DMS53 (cell line): ENCODE measurements around the gene OPCML.

Source experiments
- DNase-seq: peaks from one replicate; lab custom pipeline; 2025; lab: John Stamatoyannopoulos, UW

OPCML gene

DNA sequence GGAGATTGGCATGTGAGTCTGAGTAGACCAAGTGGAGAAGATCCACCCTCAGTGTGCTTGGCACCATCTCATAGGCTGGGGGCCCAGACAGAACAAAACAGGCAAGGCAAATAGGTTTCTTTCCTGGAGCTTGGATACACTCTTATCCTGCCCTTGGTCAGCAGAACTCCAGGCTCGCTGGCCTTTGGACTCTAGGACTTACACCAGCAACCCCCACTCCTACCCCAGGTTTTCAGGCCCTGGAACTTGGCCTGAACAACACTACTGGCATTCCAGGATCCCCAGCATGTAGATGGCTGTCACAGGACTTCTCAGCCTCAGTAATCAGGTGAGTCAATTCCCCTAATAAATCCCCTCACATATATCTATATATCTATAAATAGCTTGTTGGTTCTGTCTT lies 637.7 kb downstream of the OPCML start:
- DNase-seq = no peak

DNA sequence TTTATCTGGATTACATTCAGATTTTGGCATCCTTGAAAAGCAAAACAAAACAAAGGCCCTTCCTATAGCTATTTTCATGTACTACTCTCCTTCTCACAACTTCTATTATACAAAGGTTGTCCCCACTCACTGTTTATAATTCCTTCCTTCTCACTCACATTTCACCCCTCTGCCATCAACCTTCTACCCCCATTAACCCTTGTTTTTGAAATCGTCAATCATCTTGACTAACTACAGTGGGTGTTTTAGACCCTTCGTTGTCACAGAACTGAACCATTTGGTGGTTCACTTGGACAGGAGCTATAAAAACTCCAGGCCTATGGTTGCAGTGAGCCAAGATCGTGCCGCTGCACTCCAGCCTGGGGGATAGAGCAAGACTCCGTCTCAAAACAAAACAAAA lies 639.4 kb downstream of the OPCML start:
- no peak for DNase-seq

DNA sequence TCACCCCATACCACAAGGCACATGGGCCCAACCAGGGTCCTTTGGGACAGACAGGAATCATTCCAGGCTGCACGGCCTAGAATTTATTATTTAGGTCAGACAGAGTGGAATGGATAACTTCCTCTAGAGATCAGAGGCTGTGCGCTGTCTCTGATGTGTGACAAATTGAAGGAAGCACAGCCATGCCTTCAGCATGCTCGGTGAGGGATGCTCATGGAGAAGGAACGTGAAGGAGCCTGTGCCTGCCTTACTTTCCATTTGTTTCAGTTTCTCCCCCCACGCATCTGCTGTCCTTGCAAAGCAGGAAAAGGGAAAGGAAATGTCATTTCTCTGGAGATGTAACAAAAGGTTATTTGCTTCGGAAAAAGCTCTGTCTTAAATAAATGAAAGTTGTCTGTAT lies 644.1 kb downstream of the OPCML start:
- no peak for DNase-seq

DNA sequence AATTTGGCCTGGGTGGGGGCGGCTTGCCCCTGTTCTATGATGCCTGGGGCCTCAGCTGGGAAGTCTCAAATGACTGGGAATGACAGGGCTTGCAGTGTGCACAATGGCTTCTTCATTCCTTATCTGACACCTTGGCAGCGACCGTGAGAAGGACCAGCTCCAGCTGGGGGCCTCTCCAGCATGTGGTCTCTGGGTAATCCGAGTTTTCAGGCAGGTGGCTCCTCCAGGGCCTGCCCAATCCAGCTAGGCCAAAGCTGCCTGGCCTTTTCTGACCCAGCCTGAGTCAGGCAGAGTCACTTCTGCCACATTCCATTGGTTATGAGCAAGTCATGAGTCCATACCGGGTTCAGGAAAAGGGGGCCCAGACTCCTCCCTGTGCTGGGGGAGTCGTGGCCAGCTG lies 646.0 kb downstream of the OPCML start:
- no peak for DNase-seq

DNA sequence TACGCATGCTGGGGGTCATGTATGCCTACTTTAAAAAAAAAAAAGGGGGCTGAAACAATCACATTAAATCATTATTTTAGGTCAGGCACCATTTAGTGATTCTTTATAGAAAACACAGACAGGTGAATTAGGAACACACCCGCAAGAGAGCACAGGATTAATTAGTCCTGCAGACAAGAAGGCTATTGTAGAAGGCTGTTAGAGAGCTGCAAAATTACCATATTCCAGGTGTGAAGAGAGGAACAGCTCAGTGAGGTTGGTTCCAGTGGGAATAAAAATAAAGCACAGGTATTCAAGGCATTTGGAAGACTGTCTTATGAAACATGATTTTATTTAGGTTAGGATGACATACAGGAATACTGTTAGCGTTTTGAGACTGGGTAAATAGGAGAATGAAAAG lies 649.1 kb downstream of the OPCML start:
- DNase-seq = no peak

DNA sequence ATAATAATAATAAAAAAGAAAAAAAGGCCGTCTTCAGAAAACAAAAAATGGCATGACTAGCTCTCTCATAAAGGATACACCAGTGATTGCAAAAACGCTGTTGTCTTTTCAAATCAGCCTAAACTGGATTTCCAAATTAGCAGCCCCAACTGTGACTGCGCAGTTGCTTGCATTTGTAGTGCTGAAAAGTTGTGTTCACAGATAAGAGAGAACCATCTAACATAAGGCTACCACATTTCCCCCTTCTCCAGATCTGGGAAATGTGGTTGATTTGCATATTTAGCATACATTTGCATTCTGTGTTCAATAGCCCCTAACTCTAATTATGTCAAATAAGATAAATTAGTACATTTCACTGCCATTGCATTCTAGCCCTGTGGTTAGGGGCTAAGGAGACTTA lies 650.7 kb downstream of the OPCML start:
- no peak for DNase-seq

DNA sequence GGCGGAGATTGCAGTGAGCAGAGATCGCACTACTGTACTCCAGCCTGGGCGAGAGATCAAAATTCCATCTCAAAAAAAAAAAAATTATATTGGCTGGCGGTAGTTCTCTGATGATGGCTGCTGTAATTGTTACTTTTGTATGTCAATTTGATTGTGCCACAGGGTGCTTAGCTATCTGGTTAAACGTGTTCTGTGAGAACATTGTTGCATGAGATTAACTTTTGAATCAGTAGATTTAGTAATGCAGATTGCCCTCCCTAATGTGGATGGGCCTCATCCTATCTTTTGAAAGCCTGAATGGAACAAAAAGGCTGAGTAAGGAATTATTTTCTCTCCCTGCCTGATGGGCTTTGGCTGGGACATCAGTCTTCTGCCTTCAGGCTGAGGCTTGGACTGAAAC lies 654.2 kb downstream of the OPCML start:
- DNase-seq = no peak

DNA sequence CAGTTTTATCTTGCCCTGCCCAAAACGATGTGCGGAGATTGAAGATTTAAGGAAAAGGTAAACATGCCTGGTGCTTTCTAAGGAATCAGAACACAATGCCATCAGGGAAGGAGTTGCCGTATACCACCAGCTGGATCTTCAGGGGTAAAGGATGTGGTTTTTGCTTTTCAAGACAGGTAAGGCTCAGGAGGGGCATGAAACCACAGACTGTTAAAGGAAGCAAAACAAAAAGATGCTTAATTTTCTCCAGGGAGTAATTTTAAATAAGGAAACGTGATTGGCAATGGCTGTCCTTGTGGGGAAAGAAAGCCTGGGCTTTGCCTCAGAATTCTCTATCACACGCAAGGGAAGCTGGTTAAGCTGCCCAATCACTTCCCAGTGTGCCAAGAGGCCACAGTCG lies 655.6 kb downstream of the OPCML start:
- no peak for DNase-seq

DNA sequence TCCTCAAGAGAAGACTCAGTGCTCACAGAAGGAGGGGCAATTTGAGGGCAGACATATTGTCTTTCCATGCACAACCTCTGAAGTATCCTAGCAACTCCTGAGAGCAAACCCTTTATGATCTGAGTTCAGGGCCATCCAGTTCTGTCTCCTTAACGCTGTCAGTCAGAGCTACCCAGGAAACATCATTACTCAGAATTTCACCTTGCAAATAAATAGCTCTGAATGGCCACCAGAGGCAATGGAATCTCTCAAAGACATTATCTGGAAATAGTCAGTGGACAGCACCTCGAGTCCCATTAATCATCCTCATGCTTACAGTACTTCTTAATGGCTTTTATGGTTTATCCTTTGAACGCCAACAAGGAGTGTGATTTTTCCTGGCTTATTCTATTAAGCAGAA lies 656.1 kb downstream of the OPCML start:
- no peak for DNase-seq

DNA sequence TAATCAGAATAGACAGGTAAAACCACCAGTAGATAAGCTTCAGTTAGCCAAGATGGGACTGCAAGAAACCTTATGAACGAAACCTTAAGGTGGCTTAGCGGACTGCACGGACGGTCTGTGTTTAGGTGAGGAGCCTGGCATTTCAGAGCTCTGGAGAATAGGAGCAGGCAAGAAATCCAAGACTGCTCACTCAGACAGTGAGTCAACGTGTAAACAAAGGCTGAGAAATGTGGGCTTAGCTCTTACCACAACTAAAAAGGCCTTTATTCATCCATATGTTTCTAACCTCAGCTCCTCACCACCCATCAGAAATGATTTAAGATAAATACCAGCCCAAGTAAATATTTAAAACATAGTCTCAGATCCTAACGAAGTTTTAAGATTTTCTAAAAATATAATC lies 657.7 kb downstream of the OPCML start:
- peak; percentile 26 for DNase-seq

DNA sequence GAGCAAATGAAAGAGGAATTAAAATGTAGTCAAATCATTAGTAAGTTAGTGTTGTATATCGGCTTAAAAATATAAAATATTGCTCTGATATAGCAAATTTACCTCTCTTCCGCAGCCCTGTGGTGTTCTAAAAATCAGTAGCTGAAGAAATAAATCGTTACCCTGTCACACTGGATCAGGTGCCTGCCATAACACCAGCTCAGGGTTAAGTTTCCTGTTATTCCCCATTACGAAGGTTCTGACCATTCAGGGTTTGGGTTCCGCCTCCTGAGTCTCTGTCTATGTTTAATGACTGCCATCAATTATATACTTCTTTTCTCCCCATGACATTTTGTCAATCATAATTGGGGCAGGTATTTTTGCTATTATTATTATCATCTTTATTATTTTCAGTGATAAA lies 658.5 kb downstream of the OPCML start:
- DNase-seq = no peak

DNA sequence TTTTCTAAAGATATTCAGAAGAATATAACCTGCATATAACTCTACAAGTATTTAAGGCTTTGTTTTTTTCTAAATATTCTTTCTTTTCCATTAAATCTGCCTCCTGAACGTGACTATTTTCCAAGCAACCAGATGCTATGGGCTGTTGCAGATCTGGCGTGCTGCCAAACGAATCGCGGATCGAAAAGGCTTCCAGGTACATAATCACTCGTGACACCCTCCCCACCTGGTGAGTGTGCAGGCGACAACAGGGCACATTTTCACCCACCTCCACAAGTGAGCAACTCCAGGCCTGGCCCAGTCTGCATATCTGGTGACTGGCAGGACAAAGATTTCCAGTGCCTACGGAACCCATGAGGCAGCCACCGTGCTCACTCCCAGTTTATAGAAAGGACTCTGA lies 660.1 kb downstream of the OPCML start:
- DNase-seq = no peak

DNA sequence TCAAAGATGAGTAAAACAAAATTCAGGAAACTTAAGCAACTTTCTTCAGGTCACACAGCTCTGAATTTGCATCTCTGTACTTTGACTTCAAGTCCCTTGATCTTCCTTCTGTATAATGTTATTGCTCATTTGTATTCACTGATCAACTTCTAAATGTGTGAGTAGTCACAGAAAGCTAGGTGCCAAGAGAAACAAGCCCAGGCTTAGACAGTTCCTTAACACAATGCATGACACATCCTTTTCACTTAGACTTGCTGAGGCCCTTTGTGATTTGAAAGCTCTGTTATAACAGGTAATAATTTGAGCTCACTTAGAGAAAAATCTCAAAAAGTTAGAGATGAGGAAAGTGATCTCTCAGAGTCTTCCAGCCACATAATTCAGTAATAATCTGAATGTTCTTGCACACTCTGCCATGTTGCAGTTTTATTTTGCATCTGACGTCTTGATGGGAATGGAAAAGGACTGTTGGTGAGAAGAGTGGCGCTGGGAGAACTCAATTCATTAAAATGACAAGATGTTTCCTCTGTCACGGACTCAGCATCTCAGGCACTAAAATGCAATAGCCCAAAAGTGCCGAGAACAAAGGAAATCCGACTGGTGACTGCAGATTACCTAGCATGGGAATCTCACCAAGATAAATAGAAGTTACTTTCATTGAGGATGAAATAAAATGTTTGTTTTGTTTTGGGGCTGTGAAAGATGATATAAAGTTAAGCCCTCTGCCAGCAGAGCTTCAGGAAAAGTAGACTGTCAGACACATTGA lies 665.3 kb downstream of the OPCML start:
- no peak for DNase-seq

DNA sequence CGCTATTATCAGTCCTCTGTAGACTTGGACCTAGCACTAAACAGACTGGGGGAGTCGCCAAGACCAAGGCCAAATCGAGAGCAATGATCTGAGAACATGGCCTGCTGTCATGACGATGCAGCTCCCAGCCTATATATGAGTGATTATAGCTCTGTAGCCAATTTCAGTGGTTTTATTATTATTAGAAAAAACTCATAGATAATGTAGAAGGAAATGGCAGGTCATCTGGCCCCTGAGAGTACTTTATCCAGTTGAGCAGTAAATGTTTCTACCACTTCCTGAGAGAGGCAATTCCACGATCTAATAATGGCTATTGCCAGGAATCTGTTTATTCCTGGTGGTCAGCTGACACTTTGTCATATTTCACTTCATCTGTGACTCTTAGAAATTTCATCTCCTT lies 666.7 kb downstream of the OPCML start:
- DNase-seq = no peak

DNA sequence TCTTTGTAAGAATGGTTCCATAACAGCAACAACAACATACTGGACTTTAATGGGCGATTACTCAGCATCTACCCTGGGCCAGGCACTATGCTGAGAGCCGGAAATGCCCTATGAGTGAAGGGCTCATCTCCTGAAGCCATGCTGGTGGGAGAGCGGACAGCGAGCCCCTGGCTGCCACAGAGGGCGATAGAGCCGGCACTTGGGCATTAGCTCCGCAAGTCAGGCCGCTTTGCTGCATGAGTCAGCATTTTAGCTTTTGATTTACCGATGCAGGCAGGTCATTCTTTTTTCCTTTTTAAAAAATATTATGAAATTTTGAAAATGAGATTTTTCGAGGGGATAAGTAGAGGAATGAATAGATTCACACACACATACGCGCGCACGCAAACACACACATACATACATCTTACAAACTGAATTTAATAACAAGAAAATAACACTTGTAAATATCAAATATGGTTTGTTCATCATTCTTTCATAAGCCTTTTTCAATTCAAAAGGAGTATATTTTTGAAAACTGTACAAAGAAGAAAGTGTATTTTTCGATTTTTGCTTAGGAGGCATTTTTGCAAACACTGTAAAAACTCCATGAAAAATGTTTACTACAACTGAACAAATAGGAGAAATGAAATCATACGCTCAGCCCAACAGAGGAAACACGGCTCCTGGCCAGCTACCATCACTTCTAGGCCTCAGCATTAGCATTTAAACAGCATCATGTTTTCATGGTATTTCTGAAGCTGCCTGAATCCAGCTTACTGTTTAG lies 667.3 kb downstream of the OPCML start:
- no peak for DNase-seq

DNA sequence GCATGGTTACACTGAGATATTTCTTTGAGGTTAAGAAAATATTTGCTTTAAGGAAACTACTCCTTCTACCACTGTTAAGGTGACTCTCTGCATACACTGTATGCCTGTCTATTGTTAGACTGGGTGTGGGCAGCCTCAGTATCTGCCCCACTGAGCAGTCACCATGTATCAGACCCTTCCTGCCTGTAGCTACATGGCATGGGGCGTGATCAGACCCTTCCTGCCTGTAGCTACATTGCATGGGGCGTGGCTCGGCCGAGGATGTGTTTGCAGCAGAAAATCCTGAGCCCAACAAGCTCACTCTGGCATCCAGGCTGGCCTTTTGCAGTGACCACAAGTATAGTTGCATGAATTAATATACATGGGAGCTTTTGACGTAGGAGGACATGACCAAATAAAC lies 669.4 kb downstream of the OPCML start:
- DNase-seq = no peak

DNA sequence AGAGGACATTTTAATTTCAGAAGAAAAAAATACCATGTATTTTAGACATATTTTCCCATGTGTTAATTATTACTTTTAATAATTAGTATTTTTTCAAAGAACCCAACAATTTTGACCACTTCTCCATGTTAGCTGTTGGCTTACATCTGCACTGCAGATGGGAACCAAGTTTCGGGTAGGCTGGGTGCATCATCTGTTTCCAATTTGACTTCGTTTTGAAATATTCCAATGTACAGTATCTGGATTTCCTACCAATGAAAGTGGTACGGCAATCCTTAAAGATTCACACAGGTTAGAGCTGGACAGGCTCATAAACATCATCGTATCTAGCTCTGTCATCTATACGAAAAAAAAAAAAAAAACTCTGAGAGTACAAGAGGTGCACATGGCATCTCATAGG lies 670.2 kb downstream of the OPCML start:
- DNase-seq = no peak

DNA sequence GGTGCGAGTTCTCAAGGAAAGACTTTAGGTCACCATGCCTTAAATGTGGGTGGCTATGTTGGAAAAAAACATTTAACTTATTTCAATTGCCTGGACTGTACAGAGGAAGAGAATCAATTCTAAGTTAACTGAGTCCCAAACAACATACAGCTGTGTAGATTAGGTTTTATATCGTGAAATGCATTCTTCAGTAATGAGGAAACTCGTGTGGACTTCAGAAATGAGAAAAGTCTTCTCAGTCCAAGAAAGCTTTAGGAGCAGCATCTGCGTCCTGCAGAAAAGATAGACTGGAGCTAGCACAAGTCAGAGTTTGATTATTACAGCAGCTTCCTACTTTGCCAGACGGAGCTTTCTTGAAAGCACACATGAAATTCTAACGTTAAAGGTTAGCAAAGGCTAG lies 673.0 kb downstream of the OPCML start:
- DNase-seq = no peak

DNA sequence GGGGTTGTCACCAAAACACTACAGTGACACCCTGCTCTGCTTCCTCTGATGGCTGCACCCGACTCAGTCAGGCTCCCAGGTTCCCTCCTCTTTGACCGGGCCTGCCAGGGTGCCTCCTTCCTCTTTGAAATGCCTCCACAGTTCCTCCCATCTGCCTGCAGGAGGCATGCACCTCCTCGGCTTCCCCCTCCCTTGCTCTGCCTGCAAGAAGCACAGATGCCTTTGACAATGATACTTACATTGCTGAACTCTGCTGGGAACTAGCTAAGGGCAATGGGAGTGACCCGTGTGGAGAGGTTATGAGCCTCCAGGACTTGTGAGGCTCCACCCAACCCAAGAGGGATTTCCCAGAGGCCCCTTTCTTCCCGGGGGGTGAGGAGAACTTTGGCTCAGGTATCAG lies 674.1 kb downstream of the OPCML start:
- DNase-seq = peak; percentile 16

DNA sequence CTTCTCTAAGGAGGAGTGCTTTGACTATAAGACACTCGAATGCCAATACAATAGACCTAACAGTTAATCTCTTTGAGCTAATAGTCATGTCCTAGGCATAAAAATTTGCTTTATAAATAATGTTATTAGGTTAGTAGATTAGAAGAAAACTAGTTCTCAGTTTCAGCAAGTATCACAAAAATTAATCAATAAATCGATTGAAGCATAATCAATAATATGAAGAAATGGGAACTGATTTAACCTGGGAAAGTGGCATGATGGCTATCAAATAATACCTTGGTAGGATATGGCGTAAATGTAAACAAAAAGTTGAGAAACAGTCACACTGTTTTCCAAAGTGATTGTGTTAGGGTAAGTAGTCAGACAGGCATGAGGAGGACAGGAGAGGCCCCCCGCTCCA lies 676.3 kb downstream of the OPCML start:
- no peak for DNase-seq

DNA sequence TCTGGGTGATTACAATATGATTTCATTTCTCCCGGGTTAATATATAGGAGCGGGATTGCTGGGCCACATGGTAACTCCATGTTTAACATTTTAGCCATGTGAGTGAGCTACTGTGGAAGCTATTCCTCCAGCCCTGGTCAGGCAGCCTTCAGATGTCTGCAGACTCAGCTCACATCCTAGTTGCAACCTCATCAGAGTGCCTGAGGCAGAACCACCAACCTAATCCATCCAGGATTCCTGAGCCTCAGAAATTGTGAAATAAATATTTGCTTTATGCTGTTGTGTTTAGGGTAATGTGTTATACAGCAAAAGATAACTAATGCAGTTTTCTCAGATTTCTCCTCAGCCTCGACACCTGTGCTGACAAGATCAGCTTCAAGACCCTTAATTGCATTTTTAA lies 676.8 kb downstream of the OPCML start:
- DNase-seq = no peak

DNA sequence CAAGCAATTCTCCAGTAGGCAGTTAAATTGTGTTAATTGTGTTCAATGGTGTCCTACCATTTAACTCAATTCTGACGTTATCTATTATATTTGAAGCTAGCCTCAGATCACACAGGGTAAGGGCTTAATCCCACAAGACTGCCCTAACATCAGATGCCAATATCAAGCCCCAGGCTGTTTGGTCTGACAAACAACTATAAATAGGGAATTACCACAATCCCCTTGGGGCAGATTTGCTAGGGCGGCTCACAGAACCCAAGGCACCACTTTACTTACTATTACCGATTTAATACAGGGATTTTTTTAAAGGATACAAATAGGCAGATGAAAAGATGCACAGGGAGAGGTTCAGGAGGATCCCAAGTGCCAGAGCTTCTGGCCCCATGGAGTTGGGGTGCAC lies 678.4 kb downstream of the OPCML start:
- no peak for DNase-seq

DNA sequence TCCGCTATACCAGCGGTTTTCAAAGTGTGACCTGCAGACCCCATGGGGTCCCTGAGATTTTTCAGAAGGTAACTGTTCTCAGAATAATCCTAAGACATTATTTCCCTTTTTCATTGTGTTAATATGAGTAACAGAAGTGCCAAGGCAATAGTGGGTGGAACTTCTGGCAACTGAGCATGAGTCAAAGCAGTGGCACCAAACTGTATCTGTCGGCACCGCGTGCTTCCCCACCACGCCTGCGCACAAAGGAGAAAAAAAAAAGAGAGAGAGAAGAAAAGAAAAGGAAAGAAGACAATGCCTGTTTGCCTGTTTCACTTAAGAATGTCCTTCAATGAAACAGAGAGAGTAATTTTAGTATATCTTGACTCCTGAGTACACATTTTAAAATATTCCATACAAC lies 679.9 kb downstream of the OPCML start:
- DNase-seq = no peak

DNA sequence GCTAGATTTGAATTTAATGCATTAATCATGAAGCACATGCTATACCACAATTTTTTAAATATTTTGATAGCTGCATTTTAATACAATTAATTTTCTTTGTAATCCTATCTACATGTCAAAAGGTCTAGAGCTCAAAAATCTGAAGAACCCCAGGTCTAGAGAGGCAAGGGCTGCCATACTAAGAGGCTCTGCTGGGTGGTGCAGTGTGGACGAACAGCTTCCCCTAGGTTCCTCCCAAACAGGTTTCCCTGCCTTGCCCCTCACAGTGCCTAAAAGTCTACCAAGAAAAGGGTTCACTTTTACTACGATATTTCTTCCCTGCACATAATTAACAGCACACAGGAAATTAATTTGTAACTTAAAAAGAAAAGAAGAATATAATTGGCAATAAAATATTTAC lies 681.1 kb downstream of the OPCML start:
- DNase-seq = no peak
